ENCODE data around the gene PKD1.

GRCh38 chr16:2085669-2086068 is 50.0 kb downstream of the PKD1 start:
- no peak for TF ChIP-seq CTCF (IDR thresholded peaks at IDR 0.05)
- no peak for TF ChIP-seq POLR2A (IDR thresholded peaks at IDR 0.05)
- TF ChIP-seq EP300 (IDR thresholded peaks at IDR 0.05), result no peak
